NOMO-1 treated with DMSO at 0.1 percent for 48 hours (cell line): ENCODE results near the gene HELZ2.
"Not testable (repeated sequence)": the region's sequence is repeated elsewhere in the genome, so short reads cannot be mapped to it uniquely, and the experiment has no call there.

Source experiments
- DNase-seq: peaks from one replicate; lab custom pipeline; 2025; ENCODE audit not compliant: unreplicated experiment; lab: John Stamatoyannopoulos, UW

HELZ2 gene

GRCh38 chr20:63579017-63579694 lies 5.1 kb upstream of the HELZ2 start:
- peak; percentile 30 for DNase-seq

- DNase-seq = no peak
Observed at GRCh38 chr20:63578224-63579016, 4.4 kb upstream of the HELZ2 start.

GRCh38 chr20:63577317-63577894 lies 3.4 kb upstream of the HELZ2 start:
- DNase-seq = no peak

GRCh38 chr20:63576311-63576710 lies 2.3 kb upstream of the HELZ2 start:
- no peak for DNase-seq

GRCh38 chr20:63574829-63575743 lies 1.0 kb upstream of the HELZ2 start:
- DNase-seq = no peak

- no peak for DNase-seq
Observed at GRCh38 chr20:63573647-63574131, 350 bp downstream of the HELZ2 start.

GRCh38 chr20:63572788-63573646 lies 1.0 kb downstream of the HELZ2 start:
- no peak for DNase-seq

GRCh38 chr20:63572071-63572787 lies 1.8 kb downstream of the HELZ2 start:
- DNase-seq = no peak

GRCh38 chr20:63571087-63571478 lies 3.0 kb downstream of the HELZ2 start:
- DNase-seq = not testable (repeated sequence)

GRCh38 chr20:63570281-63571086 lies 3.6 kb downstream of the HELZ2 start:
- DNase-seq = no peak

GRCh38 chr20:63568986-63569949 lies 4.8 kb downstream of the HELZ2 start:
- DNase-seq = no peak

GRCh38 chr20:63568170-63568981 lies 5.7 kb downstream of the HELZ2 start:
- no peak for DNase-seq

- peak; percentile 79 for DNase-seq
Observed at GRCh38 chr20:63567386-63568169, 6.5 kb downstream of the HELZ2 start.

- DNase-seq = peak; percentile 46
Observed at GRCh38 chr20:63567136-63567385, 7.0 kb downstream of the HELZ2 start.

- no peak for DNase-seq
Observed at GRCh38 chr20:63566395-63567135, 7.5 kb downstream of the HELZ2 start.
